ENCODE measurements around the gene URM1. TPM values are rescaled to one million over a fixed set of nuclear protein-coding genes. Genes with fewer than 3 reads are reported as not detected.
A peak's percentile ranks its signal among the peaks of the same experiment; 100 is the strongest.
"Not testable (repeated sequence)": the region's sequence is repeated elsewhere in the genome, so short reads cannot be mapped to it uniquely, and the experiment has no call there.

URM1 gene
- total and polyA plus RNA-seq, 2 donors (not counting 1 experiment from before 2014, with no cell fraction given), result 28.6 to 35.3 TPM

GRCh38 chr9:128412120-128412790 lies 41.1 kb downstream of the URM1 start:
- no peak overlapping the region for H3K9ac ChIP-seq (ENCODE audit: insufficient read depth, low read length)
- H2AFZ ChIP-seq (ENCODE audit: low read length), result no peak overlapping the region
- TF ChIP-seq EZH2 (IDR thresholded peaks at IDR 0.05; ENCODE audit: low read length, missing control alignments) (no peak), CTCF (conservative IDR thresholded peaks at IDR 0.05 in 1 of 2, IDR thresholded peaks at IDR 0.05 in 1 of 2; ENCODE audit: low read depth in 1 of 2, low read length in 2 of 2) (peak; percentile 48 to 59)
- DNase-seq (ENCODE audit: low read depth in 2 of 2), result peak; percentile 16 to 40
- H3K27ac ChIP-seq (ENCODE audit: insufficient read depth, low read length), result no peak overlapping the region
- no peaks in the 10 kb centered on the region for H3K79me2 ChIP-seq (ENCODE audit: control insufficient read depth, insufficient read depth, low read length)
- peaks cover 12% of the 10 kb centered on the region for H3K27me3 ChIP-seq (ENCODE audit: control insufficient read depth, insufficient read depth, low read length)
- no peaks in the 10 kb centered on the region for H3K9me3 ChIP-seq (ENCODE audit: control insufficient read depth, insufficient read depth, low read depth, low read length)
- no peak overlapping the region for H3K4me3 ChIP-seq (replicated peaks in 1 of 4; ENCODE audit: control extremely low read depth in 1 of 4, insufficient read depth in 1 of 4, low read depth in 3 of 4, low read length in 4 of 4)
- H3K36me3 ChIP-seq (ENCODE audit: control insufficient read depth, insufficient read depth, low read length), result no peaks in the 10 kb centered on the region
- H3K4me2 ChIP-seq (ENCODE audit: extremely low read depth, insufficient read depth, low read length), result no peak overlapping the region
- no peaks in the 10 kb centered on the region for H4K20me1 ChIP-seq (ENCODE audit: control insufficient read depth, extremely low read depth, insufficient read depth, low read length)
- H3K4me1 ChIP-seq (ENCODE audit: control insufficient read depth, extremely low read depth, insufficient read depth, low read length), result no peaks in the 10 kb centered on the region

- H3K9me3 ChIP-seq (ENCODE audit: control insufficient read depth, insufficient read depth, low read depth, low read length); H3K4me2 ChIP-seq (ENCODE audit: extremely low read depth, insufficient read depth, low read length); H3K4me1 ChIP-seq (ENCODE audit: control insufficient read depth, extremely low read depth, insufficient read depth, low read length); H3K4me3 ChIP-seq (replicated peaks in 1 of 4; ENCODE audit: control extremely low read depth in 1 of 4, insufficient read depth in 1 of 4, low read depth in 3 of 4, low read length in 4 of 4); DNase-seq (ENCODE audit: low read depth in 2 of 2); H3K79me2 ChIP-seq (ENCODE audit: control insufficient read depth, insufficient read depth, low read length); H3K9ac ChIP-seq (ENCODE audit: insufficient read depth, low read length); H2AFZ ChIP-seq (ENCODE audit: low read length); H3K36me3 ChIP-seq (ENCODE audit: control insufficient read depth, insufficient read depth, low read length); H4K20me1 ChIP-seq (ENCODE audit: control insufficient read depth, extremely low read depth, insufficient read depth, low read length); H3K27ac ChIP-seq (ENCODE audit: insufficient read depth, low read length): not testable (repeated sequence)
- peaks cover 12% of the 10 kb centered on the region for H3K27me3 ChIP-seq (ENCODE audit: control insufficient read depth, insufficient read depth, low read length)
Measured at GRCh38 chr9:128413728-128414127, 42.6 kb downstream of the URM1 start.

- Histone ChIP-seq H3K9me3 (ENCODE audit: control insufficient read depth, insufficient read depth, low read depth, low read length) (no peaks in the 10 kb centered on the region), H3K9ac (ENCODE audit: insufficient read depth, low read length) (no peak overlapping the region), H3K4me2 (ENCODE audit: extremely low read depth, insufficient read depth, low read length) (no peak overlapping the region), H3K27me3 (ENCODE audit: control insufficient read depth, insufficient read depth, low read length) (peaks cover 12% of the 10 kb centered on the region), H3K4me3 (replicated peaks in 1 of 4; ENCODE audit: control extremely low read depth in 1 of 4, insufficient read depth in 1 of 4, low read depth in 3 of 4, low read length in 4 of 4) (no peak overlapping the region), H3K79me2 (ENCODE audit: control insufficient read depth, insufficient read depth, low read length) (no peaks in the 10 kb centered on the region), H2AFZ (ENCODE audit: low read length) (no peak overlapping the region), H3K36me3 (ENCODE audit: control insufficient read depth, insufficient read depth, low read length) (no peaks in the 10 kb centered on the region), H3K27ac (ENCODE audit: insufficient read depth, low read length) (no peak overlapping the region), H4K20me1 (ENCODE audit: control insufficient read depth, extremely low read depth, insufficient read depth, low read length) (no peaks in the 10 kb centered on the region), H3K4me1 (ENCODE audit: control insufficient read depth, extremely low read depth, insufficient read depth, low read length) (peaks cover 5% of the 10 kb centered on the region)
- no peak for DNase-seq (ENCODE audit: low read depth in 2 of 2)
- no peak for TF ChIP-seq EZH2 (IDR thresholded peaks at IDR 0.05; ENCODE audit: low read length, missing control alignments)
- no peak for TF ChIP-seq CTCF (conservative IDR thresholded peaks at IDR 0.05 in 1 of 2, IDR thresholded peaks at IDR 0.05 in 1 of 2; ENCODE audit: low read depth in 1 of 2, low read length in 2 of 2)
Measured at GRCh38 chr9:128414461-128414860, 43.3 kb downstream of the URM1 start.

All from fibroblast of lung (primary cell).